Body of pancreas (tissue), 4 donors: ENCODE results near the gene SAMD10. TPM values are rescaled to one million over a fixed set of nuclear protein-coding genes. Genes with fewer than 3 reads are reported as not detected.

ENCODE experiments used
- ATAC-seq: fragments of 150-250 bp; one replicate; pipeline ENCODE4 v1.9.1; 2016
- DNase-seq, 4 donors: peaks; one replicate each; pipeline ENCODE4 v3.0.0-alpha.2; 2019
- H3K27ac ChIP-seq, 4 donors: fragments of 200-600 bp; sonication (generic); 1 replicate in 3 of 4; 2 replicates in 1 of 4; pipeline versions ENCODE4 v1.5.1 to v1.6.1; 2016 to 2019; ENCODE audit warnings: mild to moderate bottlenecking in 1 of 4, mixed read lengths in 1 of 4, moderate library complexity in 1 of 4
- H3K27me3 ChIP-seq, 2 donors: fragments of 200-600 bp; sonication (generic); one replicate each; pipeline ENCODE4 v1.6.0; 2016; ENCODE audit warnings: mild to moderate bottlenecking in 1 of 2
- H3K36me3 ChIP-seq, 2 donors: fragments of 200-600 bp; sonication (generic); replicated peaks in 1 of 2; 2 replicates each; pipeline ENCODE4 v1.5.1; 2016; ENCODE audit warnings: low read depth in 2 of 2; ENCODE audit not compliant: insufficient read depth in 1 of 2
- H3K4me1 ChIP-seq: fragments of 200-600 bp; sonication (generic); one replicate; pipeline ENCODE4 v1.6.0; 2016
- H3K4me3 ChIP-seq, 2 donors: fragments of 200-600 bp; sonication (generic); 1 replicate in 1 of 2; 2 replicates in 1 of 2; pipeline ENCODE4 v1.5.1; 2016 to 2019
- H3K9me3 ChIP-seq, 3 donors: fragments of 200-600 bp; sonication (generic); 1 replicate in 2 of 3; 2 replicates in 1 of 3; pipeline ENCODE4 v1.5.1; 2016
- POLR2A ChIP-seq, 3 donors: fragments of 450-650 bp; IDR thresholded peaks; one replicate each; pipeline ENCODE4 v1.6.1; 2016; ENCODE audit warnings: antibody characterized with exemption in 3 of 3, mild to moderate bottlenecking in 2 of 3
- WGBS, 2 donors: methylation state at CpG; one replicate each; pipeline ENCODE4 v1.1.5; 2017; 5-methylcytosine and 5-hydroxymethylcytosine counted together
- intact Hi-C: fragments of 100-400 bp; cut with DNase I; formaldehyde crosslinking; loops from one replicate; pipeline ENCODE4 v1.15.1; 2023
- total RNA-seq, 2 donors: library from RNA; depleted of rRNA; stranded (reverse); fragments of >200 nt; gene quantifications; one replicate each; pipeline ENCODE4 v1.1.0, GENCODE V29; 2016
- TF ChIP-seq, protein P1 (sequence below), 7 experiments: fragments of 450-650 bp in 4 of 7; fragments of 200-600 bp in 3 of 7; sonication (generic) in 3 of 7; IDR thresholded peaks; one replicate each; pipeline ENCODE4 v1.5.1; 2016 to 2019; ENCODE audit warnings: antibody characterized with exemption in 7 of 7

Gene SAMD10
- 1 to 10 TPM; 3.6 to 7.6 TPM for total RNA-seq

DNA sequence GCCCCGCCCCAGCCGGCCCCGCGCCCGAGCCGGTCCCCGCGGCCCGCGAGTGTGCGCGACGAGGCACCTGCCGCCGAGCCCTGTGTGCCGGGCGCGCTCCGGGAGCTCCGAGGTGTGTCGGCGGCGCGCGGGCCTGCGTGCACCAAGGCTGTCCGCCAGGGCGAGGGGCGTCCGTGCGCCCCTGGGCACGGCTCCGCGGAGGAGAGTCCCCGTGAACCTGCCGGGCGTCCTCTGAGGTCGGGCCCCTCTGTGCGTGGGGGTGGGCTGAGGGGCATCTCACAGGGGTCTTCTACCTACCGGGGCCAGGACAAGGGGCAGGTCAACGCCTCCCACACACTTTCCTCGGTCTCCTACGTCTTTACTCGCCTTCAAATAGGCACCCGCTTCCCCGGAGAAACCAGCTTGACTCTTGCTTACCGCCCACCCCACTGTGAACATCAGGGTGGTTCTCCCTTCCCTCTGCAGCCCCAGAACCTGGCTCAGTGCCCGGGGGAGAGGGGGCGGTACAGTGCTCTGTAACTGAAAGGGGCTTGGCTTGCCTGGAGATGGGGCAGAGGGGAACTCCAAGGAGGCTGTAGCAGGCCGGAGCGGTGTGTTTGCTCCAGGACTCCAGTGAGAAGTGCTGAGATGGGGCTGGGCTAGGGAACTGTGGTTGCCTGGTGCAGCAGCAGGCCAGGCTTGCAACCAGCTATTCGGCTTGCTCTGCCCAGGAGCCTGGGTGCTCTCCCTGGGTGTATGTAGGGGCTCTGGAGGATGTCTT lies at the start of gene SAMD10:
Gene SAMD10 (minus strand): TSS at position 86 of the 760 bp plus-strand sequence. CDS start 175 bp downstream, outside the sequence.
- ATAC-seq, result peak; percentile 39
- Histone ChIP-seq H3K27ac (peak within 1 kb of the TSS; percentile 57 to 93 (median 84)), H3K36me3 (no peaks in the 10 kb centered on the region), H3K4me3 (peak within 1 kb of the TSS; percentile 31 to 57), H3K4me1 (peaks cover 38% of the 10 kb centered on the region), H3K27me3 (no peaks in the 10 kb centered on the region), H3K9me3 (no peaks in the 10 kb centered on the region)
- DNase-seq, result peak; percentile 47 to 65 (median 56)
- intact Hi-C loops, result no loop called here
- 2 to 3% methylated on average over 9 to 41 of the region's 52 CpGs for WGBS, 2 donors
- TF ChIP-seq, protein P1, sequence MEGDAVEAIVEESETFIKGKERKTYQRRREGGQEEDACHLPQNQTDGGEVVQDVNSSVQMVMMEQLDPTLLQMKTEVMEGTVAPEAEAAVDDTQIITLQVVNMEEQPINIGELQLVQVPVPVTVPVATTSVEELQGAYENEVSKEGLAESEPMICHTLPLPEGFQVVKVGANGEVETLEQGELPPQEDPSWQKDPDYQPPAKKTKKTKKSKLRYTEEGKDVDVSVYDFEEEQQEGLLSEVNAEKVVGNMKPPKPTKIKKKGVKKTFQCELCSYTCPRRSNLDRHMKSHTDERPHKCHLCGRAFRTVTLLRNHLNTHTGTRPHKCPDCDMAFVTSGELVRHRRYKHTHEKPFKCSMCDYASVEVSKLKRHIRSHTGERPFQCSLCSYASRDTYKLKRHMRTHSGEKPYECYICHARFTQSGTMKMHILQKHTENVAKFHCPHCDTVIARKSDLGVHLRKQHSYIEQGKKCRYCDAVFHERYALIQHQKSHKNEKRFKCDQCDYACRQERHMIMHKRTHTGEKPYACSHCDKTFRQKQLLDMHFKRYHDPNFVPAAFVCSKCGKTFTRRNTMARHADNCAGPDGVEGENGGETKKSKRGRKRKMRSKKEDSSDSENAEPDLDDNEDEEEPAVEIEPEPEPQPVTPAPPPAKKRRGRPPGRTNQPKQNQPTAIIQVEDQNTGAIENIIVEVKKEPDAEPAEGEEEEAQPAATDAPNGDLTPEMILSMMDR (IDR thresholded peaks at IDR 0.05), result peak in 6 of 7 experiments; percentile 10 to 42 (median 34)
- TF ChIP-seq POLR2A (IDR thresholded peaks at IDR 0.05), result peak in 1 of 3 donors; percentile 27

GRCh38 chr20:64027981-64028685 lies 48.7 kb upstream of the SAMD10 start:
- no peak for TF ChIP-seq POLR2A (IDR thresholded peaks at IDR 0.05)
- TF ChIP-seq, protein P1 (IDR thresholded peaks at IDR 0.05), result no peak
- Histone ChIP-seq H3K4me3 (no peak overlapping the region), H3K36me3 (peaks cover 11 to 42% of the 10 kb centered on the region in 2 donors), H3K27me3 (no peaks in the 10 kb centered on the region), H3K4me1 (peaks cover 20% of the 10 kb centered on the region), H3K27ac (no peak overlapping the region), H3K9me3 (no peaks in the 10 kb centered on the region)
- DNase-seq (no peak), ATAC-seq (no peak)
- intact Hi-C loops, result no loop called here
- WGBS, 2 donors, result 93 to 94% methylated on average over 14 to 23 of the region's 24 CpGs

DNA sequence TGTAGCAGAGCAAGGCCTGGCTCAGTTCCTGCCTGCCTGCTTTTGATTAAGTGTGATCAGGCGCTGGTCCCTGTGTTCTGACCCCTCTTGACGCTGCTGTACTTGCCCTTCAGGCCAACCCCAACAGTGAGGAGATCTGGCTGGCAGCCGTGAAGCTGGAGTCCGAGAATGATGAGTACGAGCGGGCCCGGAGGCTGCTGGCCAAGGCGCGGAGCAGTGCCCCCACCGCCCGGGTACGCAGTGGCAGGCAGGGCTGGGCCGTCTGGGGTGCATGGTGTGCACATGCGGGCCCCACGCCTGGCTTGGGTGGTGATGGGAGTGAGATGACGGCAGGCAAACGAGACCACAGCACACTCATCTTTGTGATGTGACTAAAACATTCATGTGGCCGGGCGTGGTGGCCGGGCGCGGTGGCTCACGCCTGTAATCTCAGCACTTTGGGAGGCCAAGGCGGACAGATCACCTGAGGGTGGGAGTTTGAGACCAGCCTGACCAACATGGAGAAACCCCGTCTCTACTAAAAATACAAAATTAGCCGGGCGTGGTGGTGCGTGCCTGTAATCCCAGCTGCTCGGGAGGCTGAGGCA lies 46.5 kb upstream of the SAMD10 start:
- TF ChIP-seq POLR2A (IDR thresholded peaks at IDR 0.05), result no peak
- TF ChIP-seq, protein P1 (IDR thresholded peaks at IDR 0.05), result no peak
- intact Hi-C loops, result no loop called here

DNA sequence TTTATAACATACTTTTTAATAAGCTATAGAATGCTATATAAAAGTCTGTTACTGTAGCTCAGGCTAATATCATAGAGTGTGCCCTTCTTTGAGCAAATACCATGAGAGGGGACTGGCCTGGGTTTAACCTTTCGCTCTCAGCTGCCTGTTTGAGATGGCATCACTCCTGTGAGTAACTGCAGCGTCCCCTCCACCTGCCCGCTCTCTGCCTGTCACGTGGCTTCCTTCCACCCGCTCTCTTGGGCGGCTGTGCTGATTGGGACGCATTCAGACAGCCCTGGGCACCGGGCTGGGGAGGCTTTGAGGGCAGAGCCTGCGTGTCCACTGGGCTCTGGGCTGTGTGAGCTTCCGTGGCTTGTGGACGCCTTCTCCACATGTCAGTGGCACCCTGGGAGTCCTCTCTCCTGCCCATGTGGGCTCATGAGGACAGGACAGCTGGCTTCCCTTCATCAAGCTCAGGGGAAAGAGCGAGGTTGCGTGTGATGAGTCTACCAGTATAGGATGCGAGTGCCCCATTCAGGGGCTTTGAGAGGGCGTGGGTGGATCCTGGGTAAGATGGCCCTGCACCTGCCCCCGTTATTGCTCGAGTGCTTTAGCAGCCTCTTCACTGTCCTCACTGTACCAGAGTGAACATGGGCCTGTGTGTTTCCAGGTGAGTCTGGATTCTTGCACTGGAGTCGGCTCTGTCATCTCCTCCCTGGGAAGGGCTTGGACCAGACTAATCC lies 45.8 kb upstream of the SAMD10 start:
- Histone ChIP-seq H3K9me3 (no peaks in the 10 kb centered on the region), H3K4me3 (no peak overlapping the region), H3K27ac (no peak overlapping the region), H3K36me3 (peaks cover 11 to 42% of the 10 kb centered on the region in 2 donors), H3K27me3 (no peaks in the 10 kb centered on the region), H3K4me1 (peaks cover 23% of the 10 kb centered on the region)
- 95 to 96% methylated on average over 14 to 16 of the region's 18 CpGs for WGBS, 2 donors
- no peak for DNase-seq
- TF ChIP-seq, protein P1 (IDR thresholded peaks at IDR 0.05), result no peak
- TF ChIP-seq POLR2A (IDR thresholded peaks at IDR 0.05), result no peak
- no peak for ATAC-seq
- intact Hi-C loops, result no loop called here

More for the DNA sequence above, 46.5 kb upstream of the SAMD10 start:
- ATAC-seq (no peak), DNase-seq (no peak)
- WGBS, 2 donors, result 96% methylated on average over 16 to 28 of the region's 29 CpGs
- Histone ChIP-seq H3K9me3 (no peaks in the 10 kb centered on the region), H3K4me1 (peaks cover 23% of the 10 kb centered on the region), H3K4me3 (no peak overlapping the region), H3K27me3 (no peaks in the 10 kb centered on the region), H3K36me3 (peaks cover 11 to 42% of the 10 kb centered on the region in 2 donors), H3K27ac (no peak overlapping the region)
